HepG2 (cell line): ENCODE measurements around the gene PPA1. TPM values are rescaled to one million over a fixed set of nuclear protein-coding genes. Genes with fewer than 3 reads are reported as not detected.

ENCODE experiments used
- AGO1 ChIP-seq: fragments of 200-400 bp; formaldehyde crosslinking; IDR thresholded peaks from 2 replicates; pipeline ENCODE4 v1.6.1; 2017; ENCODE audit warnings: mild to moderate bottlenecking, low read depth, low read length, moderate library complexity; ENCODE audit not compliant: poor library complexity, severe bottlenecking
- BRD4 ChIP-seq: sonication (generic); formaldehyde crosslinking; IDR thresholded peaks from 2 replicates; pipeline ENCODE4 v1.4.0; 2020; ENCODE audit warnings: missing genetic modification reagents
- EEA1 ChIP-seq: sonication (generic); formaldehyde crosslinking; IDR thresholded peaks from 2 replicates; pipeline ENCODE4 v1.5.1; 2020; ENCODE audit warnings: mild to moderate bottlenecking, missing genetic modification reagents, borderline replicate concordance
- HDAC2 ChIP-seq: sonication (generic); formaldehyde crosslinking; IDR thresholded peaks from 2 replicates; pipeline ENCODE4 v1.4.0; 2020; ENCODE audit warnings: missing genetic modification reagents
- IKZF5 ChIP-seq: IDR thresholded peaks from 2 replicates; pipeline ENCODE4 v1.6.1; 2018; ENCODE audit warnings: missing genetic modification reagents, mild to moderate bottlenecking, missing compliant biosample characterization
- JUNB ChIP-seq: sonication (generic); formaldehyde crosslinking; IDR thresholded peaks from 2 replicates; pipeline ENCODE4 v1.8.0; 2022; ENCODE audit warnings: missing genetic modification reagents, mild to moderate bottlenecking, borderline replicate concordance
- KDM4B ChIP-seq: sonication (generic); formaldehyde crosslinking; IDR thresholded peaks from 2 replicates; pipeline ENCODE4 v1.4.0; 2020; ENCODE audit warnings: missing genetic modification reagents
- MAFK ChIP-seq, 2 experiments: IDR thresholded peaks in 1 of 2; conservative IDR thresholded peaks in 1 of 2; 2 replicates each; pipeline ENCODE4 v1.6.1; 2011; ENCODE audit warnings: improper control_type of control experiment in 2 of 2, low read length in 2 of 2
- MEIS1 ChIP-seq: sonication (generic); formaldehyde crosslinking; IDR thresholded peaks from 2 replicates; pipeline ENCODE4 v1.9.0; 2021; ENCODE audit warnings: mild to moderate bottlenecking, missing genetic modification reagents, moderate library complexity, borderline replicate concordance
- MTA1 ChIP-seq: sonication (generic); formaldehyde crosslinking; IDR thresholded peaks from 2 replicates; pipeline ENCODE4 v1.4.0; 2020; ENCODE audit warnings: missing genetic modification reagents, mild to moderate bottlenecking, borderline replicate concordance
- MXD4 ChIP-seq: IDR thresholded peaks from 2 replicates; pipeline ENCODE4 v1.6.1; 2016; ENCODE audit warnings: mild to moderate bottlenecking, missing biosample characterization, missing genetic modification reagents
- NKX3-1 ChIP-seq: sonication (generic); formaldehyde crosslinking; IDR thresholded peaks from 2 replicates; pipeline ENCODE4 v1.5.0; 2020; ENCODE audit warnings: missing genetic modification reagents
- POLR2A ChIP-seq, 2 experiments: IDR thresholded peaks; 2 replicates each; pipeline ENCODE4 v1.6.1; 2011; ENCODE audit warnings: low read depth in 2 of 2, low read length in 2 of 2, mild to moderate bottlenecking in 1 of 2, moderate library complexity in 1 of 2; ENCODE audit not compliant: insufficient read depth in 1 of 2
- POLR2G ChIP-seq: fragments of 200-400 bp; formaldehyde crosslinking; IDR thresholded peaks from 2 replicates; pipeline ENCODE4 v1.6.1; 2018; ENCODE audit warnings: mild to moderate bottlenecking, low read depth, low read length, moderate library complexity
- SATB2 ChIP-seq: sonication (generic); formaldehyde crosslinking; IDR thresholded peaks from 2 replicates; pipeline ENCODE4 v1.5.0; 2020; ENCODE audit warnings: missing genetic modification reagents
- SIX1 ChIP-seq: sonication (generic); formaldehyde crosslinking; IDR thresholded peaks from 2 replicates; pipeline ENCODE4 v1.4.0; 2020; ENCODE audit warnings: missing genetic modification reagents, borderline replicate concordance
- TRIM24 ChIP-seq: sonication (generic); formaldehyde crosslinking; IDR thresholded peaks from 2 replicates; pipeline ENCODE4 v1.8.0; 2022; ENCODE audit warnings: mild to moderate bottlenecking, missing genetic modification reagents
- ZEB1 ChIP-seq: IDR thresholded peaks from 2 replicates; pipeline ENCODE4 v1.6.1; 2012; ENCODE audit warnings: mild to moderate bottlenecking, low read depth, inconsistent platforms; ENCODE audit not compliant: insufficient replicate concordance
- ZKSCAN8 ChIP-seq: IDR thresholded peaks from 2 replicates; pipeline ENCODE4 v1.6.1; 2016; ENCODE audit warnings: borderline replicate concordance, missing genetic modification reagents, missing compliant biosample characterization
- ZNF232 ChIP-seq: sonication (generic); formaldehyde crosslinking; IDR thresholded peaks from 2 replicates; pipeline ENCODE4 v1.4.0; 2020; ENCODE audit warnings: missing genetic modification reagents, borderline replicate concordance
- ZNF30 ChIP-seq: sonication (generic); formaldehyde crosslinking; IDR thresholded peaks from 2 replicates; pipeline ENCODE4 v1.5.0; 2020; ENCODE audit warnings: mild to moderate bottlenecking, missing genetic modification reagents
- ZNF431 ChIP-seq: sonication (generic); formaldehyde crosslinking; IDR thresholded peaks from 2 replicates; pipeline ENCODE4 v1.9.0; 2022; ENCODE audit warnings: missing genetic modification reagents, low read depth, mild to moderate bottlenecking, borderline replicate concordance
- polyA plus RNA-seq, 8 experiments: library from polyadenylated mRNA; depleted of rRNA in 3 of 8; stranded (reverse) in 7 of 8; unstranded in 1 of 8; fragments of >200 nt; fragmentation: Illumina TruSeq in 4 of 8; extraction: Trizol in 4 of 8; gene quantifications; 2 replicates each; pipeline versions ENCODE4 v1.2.1 to v1.2.3, GENCODE V29; 2011 to 2016; ENCODE audit warnings: low read depth in 4 of 8, missing spikeins in 1 of 8, mixed read lengths in 1 of 8; ENCODE audit not compliant: insufficient read depth in 1 of 8
- total RNA-seq, 5 experiments: library from RNA; depleted of rRNA; stranded (reverse); fragments of >200 nt; fragmentation: Illumina TruSeq; extraction: Trizol; gene quantifications; 2 replicates each; pipeline ENCODE4 v1.2.3, GENCODE V29; 2016; ENCODE audit warnings: low read depth in 1 of 5
- TF ChIP-seq, protein P1 (sequence below): sonication (generic); formaldehyde crosslinking; IDR thresholded peaks from 2 replicates; pipeline ENCODE4 v1.4.0; 2020; ENCODE audit warnings: missing genetic modification reagents, borderline replicate concordance
- TF ChIP-seq, protein P2 (sequence below): IDR thresholded peaks from 2 replicates; pipeline ENCODE4 v1.6.1; 2016; ENCODE audit warnings: missing compliant biosample characterization, missing genetic modification reagents, borderline replicate concordance

The PPA1 gene
- total and polyA plus RNA-seq, 2 of the 13 experiments (the other 11 are each of a cell fraction or from before 2014, with no cell fraction given), result 136 to 250 TPM

GRCh38 chr10:70174058-70174741, 59.0 kb downstream of the PPA1 start (continued):
- no peak for TF ChIP-seq AGO1
- TF ChIP-seq KDM4B (CRISPR knock-in tag), result no peak
- TF ChIP-seq EEA1 (CRISPR knock-in tag), result no peak
- peak; percentile 38 for TF ChIP-seq ZEB1
- no peak for TF ChIP-seq MAFK (conservative IDR thresholded peaks at IDR 0.05 in 1 of 2, IDR thresholded peaks at IDR 0.05 in 1 of 2; ENCODE audit: low read length in 2 of 2)
- TF ChIP-seq BRD4 (CRISPR knock-in tag), result peak; percentile 46; the same call in 1 of the 2 replicates
- no peak for TF ChIP-seq ZNF431 (CRISPR knock-in tag)
- no peak for TF ChIP-seq ZNF30 (CRISPR knock-in tag)
- TF ChIP-seq POLR2G, result peak; percentile 74
- no peak for TF ChIP-seq SATB2
- TF ChIP-seq ZNF232 (CRISPR knock-in tag), result peak; percentile 39; the same call in 1 of the 2 replicates
- peak; percentile 71 for TF ChIP-seq HDAC2 (CRISPR knock-in tag)
- no peak for TF ChIP-seq SIX1
- TF ChIP-seq POLR2A (IDR thresholded peaks at IDR 0.05; ENCODE audit: insufficient read depth in 1 of 2, low read depth in 2 of 2, low read length in 2 of 2), result peak; percentile 63 to 71
- TF ChIP-seq JUNB (CRISPR knock-in tag), result no peak
- TF ChIP-seq, protein P1, sequence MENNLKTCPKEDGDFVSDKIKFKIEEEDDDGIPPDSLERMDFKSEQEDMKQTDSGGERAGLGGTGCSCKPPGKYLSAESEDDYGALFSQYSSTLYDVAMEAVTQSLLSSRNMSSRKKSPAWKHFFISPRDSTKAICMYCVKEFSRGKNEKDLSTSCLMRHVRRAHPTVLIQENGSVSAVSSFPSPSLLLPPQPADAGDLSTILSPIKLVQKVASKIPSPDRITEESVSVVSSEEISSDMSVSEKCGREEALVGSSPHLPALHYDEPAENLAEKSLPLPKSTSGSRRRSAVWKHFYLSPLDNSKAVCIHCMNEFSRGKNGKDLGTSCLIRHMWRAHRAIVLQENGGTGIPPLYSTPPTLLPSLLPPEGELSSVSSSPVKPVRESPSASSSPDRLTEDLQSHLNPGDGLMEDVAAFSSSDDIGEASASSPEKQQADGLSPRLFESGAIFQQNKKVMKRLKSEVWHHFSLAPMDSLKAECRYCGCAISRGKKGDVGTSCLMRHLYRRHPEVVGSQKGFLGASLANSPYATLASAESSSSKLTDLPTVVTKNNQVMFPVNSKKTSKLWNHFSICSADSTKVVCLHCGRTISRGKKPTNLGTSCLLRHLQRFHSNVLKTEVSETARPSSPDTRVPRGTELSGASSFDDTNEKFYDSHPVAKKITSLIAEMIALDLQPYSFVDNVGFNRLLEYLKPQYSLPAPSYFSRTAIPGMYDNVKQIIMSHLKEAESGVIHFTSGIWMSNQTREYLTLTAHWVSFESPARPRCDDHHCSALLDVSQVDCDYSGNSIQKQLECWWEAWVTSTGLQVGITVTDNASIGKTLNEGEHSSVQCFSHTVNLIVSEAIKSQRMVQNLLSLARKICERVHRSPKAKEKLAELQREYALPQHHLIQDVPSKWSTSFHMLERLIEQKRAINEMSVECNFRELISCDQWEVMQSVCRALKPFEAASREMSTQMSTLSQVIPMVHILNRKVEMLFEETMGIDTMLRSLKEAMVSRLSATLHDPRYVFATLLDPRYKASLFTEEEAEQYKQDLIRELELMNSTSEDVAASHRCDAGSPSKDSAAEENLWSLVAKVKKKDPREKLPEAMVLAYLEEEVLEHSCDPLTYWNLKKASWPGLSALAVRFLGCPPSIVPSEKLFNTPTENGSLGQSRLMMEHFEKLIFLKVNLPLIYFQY (CRISPR knock-in tag), result no peak
- TF ChIP-seq ZKSCAN8 (CRISPR knock-in tag), result 0 out of 2 replicates have a peak, but pooled peaks have one; percentile 49
- TF ChIP-seq MEIS1 (CRISPR knock-in tag), result peak; percentile 73; the same call in 1 of the 2 replicates
- TF ChIP-seq IKZF5 (CRISPR knock-in tag), result peak; percentile 60; the same call in 1 of the 2 replicates
- 0 out of 2 replicates have a peak, but pooled peaks have one; percentile 22 for TF ChIP-seq MXD4 (CRISPR knock-in tag)
- no peak for TF ChIP-seq TRIM24
- TF ChIP-seq, protein P2, sequence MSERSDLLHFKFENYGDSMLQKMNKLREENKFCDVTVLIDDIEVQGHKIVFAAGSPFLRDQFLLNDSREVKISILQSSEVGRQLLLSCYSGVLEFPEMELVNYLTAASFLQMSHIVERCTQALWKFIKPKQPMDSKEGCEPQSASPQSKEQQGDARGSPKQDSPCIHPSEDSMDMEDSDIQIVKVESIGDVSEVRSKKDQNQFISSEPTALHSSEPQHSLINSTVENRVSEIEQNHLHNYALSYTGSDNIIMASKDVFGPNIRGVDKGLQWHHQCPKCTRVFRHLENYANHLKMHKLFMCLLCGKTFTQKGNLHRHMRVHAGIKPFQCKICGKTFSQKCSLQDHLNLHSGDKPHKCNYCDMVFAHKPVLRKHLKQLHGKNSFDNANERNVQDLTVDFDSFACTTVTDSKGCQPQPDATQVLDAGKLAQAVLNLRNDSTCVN (CRISPR knock-in tag), result 0 out of 2 replicates have a peak, but pooled peaks have one; percentile 65
- TF ChIP-seq MTA1 (CRISPR knock-in tag), result peak; percentile 58; the same call in 1 of the 2 replicates
- TF ChIP-seq NKX3-1, result no peak
